Fibroblast of mammary gland (primary cell): ENCODE data around the gene CAGE1.
"Not testable (repeated sequence)": the region's sequence is repeated elsewhere in the genome, so short reads cannot be mapped to it uniquely, and the experiment has no call there.

Source experiments
- DNase-seq: peaks from one replicate; pipeline ENCODE4 v3.0.0-alpha.2; 2010; ENCODE audit warnings: low read depth
- H3K4me3 ChIP-seq: 2 replicates; pipeline ENCODE4 v1.5.1; 2011; ENCODE audit warnings: low read depth, mild to moderate bottlenecking, low read length, moderate library complexity; ENCODE audit not compliant: control insufficient read depth
- CTCF ChIP-seq: conservative IDR thresholded peaks from 2 replicates; pipeline ENCODE4 v1.5.1; 2011; ENCODE audit warnings: low read depth, low read length, inconsistent platforms; ENCODE audit not compliant: control insufficient read depth, insufficient read depth

CAGE1 gene

GRCh38 chr6:7367408-7367807 is 22.1 kb downstream of the CAGE1 start:
- no peak for DNase-seq
- no peak overlapping the region for H3K4me3 ChIP-seq
- no peak for TF ChIP-seq CTCF

- not testable (repeated sequence) for DNase-seq, H3K4me3 ChIP-seq
Observed at GRCh38 chr6:7351916-7352315, 37.6 kb downstream of the CAGE1 start.

GRCh38 chr6:7350591-7350990 is 39.0 kb downstream of the CAGE1 start:
- not testable (repeated sequence) for DNase-seq, H3K4me3 ChIP-seq

- DNase-seq: peak; percentile 7
- H3K4me3 ChIP-seq: not testable (repeated sequence)
Observed at GRCh38 chr6:7347551-7347997, 42.0 kb downstream of the CAGE1 start.

GRCh38 chr6:7344773-7345450 is 44.6 kb downstream of the CAGE1 start:
- DNase-seq, H3K4me3 ChIP-seq: not testable (repeated sequence)

- no peak for DNase-seq
- no peak overlapping the region for H3K4me3 ChIP-seq
- no peak for TF ChIP-seq CTCF
Observed at GRCh38 chr6:7343546-7344475, 45.7 kb downstream of the CAGE1 start.

GRCh38 chr6:7341989-7342742 is 47.4 kb downstream of the CAGE1 start:
- TF ChIP-seq CTCF: no peak
- DNase-seq: peak; percentile 40
- no peak overlapping the region for H3K4me3 ChIP-seq

- no peak for DNase-seq
- H3K4me3 ChIP-seq: no peak overlapping the region
- TF ChIP-seq CTCF: no peak
Observed at GRCh38 chr6:7341271-7341670, 48.3 kb downstream of the CAGE1 start.
